Peyer's patch (tissue), 4 donors: ENCODE data around the gene PRAMEF9.
"Not testable (repeated sequence)": the region's sequence is repeated elsewhere in the genome, so short reads cannot be mapped to it uniquely, and the experiment has no call there.

Experiments
- POLR2A ChIP-seq, 2 donors: fragments of 450-650 bp; IDR thresholded peaks; one replicate each; pipeline ENCODE4 v1.5.1; 2017; ENCODE audit warnings: antibody characterized with exemption in 2 of 2, mild to moderate bottlenecking in 2 of 2, moderate library complexity in 2 of 2
- TF ChIP-seq, protein P1 (sequence below), 6 experiments: fragments of 450-650 bp in 4 of 6; fragments of 200-600 bp in 2 of 6; sonication (generic) in 1 of 6; IDR thresholded peaks; one replicate each; pipeline ENCODE4 v1.5.1; 2017 to 2019; ENCODE audit warnings: antibody characterized with exemption in 6 of 6, mild to moderate bottlenecking in 3 of 6, moderate library complexity in 1 of 6

GRCh38 chr1:13225675-13226204 lies 54.1 kb downstream of the PRAMEF9 start, which contains the start of gene PRAMEF18:
- TF ChIP-seq, protein P1, sequence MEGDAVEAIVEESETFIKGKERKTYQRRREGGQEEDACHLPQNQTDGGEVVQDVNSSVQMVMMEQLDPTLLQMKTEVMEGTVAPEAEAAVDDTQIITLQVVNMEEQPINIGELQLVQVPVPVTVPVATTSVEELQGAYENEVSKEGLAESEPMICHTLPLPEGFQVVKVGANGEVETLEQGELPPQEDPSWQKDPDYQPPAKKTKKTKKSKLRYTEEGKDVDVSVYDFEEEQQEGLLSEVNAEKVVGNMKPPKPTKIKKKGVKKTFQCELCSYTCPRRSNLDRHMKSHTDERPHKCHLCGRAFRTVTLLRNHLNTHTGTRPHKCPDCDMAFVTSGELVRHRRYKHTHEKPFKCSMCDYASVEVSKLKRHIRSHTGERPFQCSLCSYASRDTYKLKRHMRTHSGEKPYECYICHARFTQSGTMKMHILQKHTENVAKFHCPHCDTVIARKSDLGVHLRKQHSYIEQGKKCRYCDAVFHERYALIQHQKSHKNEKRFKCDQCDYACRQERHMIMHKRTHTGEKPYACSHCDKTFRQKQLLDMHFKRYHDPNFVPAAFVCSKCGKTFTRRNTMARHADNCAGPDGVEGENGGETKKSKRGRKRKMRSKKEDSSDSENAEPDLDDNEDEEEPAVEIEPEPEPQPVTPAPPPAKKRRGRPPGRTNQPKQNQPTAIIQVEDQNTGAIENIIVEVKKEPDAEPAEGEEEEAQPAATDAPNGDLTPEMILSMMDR (IDR thresholded peaks at IDR 0.05): not testable (repeated sequence)
- TF ChIP-seq POLR2A (IDR thresholded peaks at IDR 0.05): not testable (repeated sequence)
